ENCODE results near the gene JPH3.
A peak's percentile ranks its signal among the peaks of the same experiment; 100 is the strongest.
"Not testable (repeated sequence)": the region's sequence is repeated elsewhere in the genome, so short reads cannot be mapped to it uniquely, and the experiment has no call there.

The JPH3 gene

DNA sequence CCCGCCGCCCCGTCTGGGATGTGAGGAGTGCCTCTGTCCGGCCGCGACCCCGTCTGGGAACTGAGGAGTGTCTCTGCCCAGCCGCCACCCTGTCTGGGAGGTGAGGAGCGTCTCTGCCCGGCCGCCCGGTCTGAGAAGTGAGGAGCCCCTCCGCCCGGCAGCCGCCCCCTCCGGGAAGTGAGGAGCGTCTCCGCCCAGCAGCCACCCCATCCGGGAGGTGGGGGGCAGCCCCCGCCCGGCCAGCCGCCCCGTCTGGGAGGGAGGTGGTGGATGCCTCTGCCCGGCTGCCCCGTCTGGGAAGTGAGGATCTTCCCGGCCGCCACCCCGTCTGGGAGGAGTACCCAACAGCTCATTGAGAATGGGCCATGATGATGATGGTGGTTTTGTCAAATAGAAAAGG lies 116.5 kb downstream of the JPH3 start:
- not testable (repeated sequence) for H3K9me3 Mint-ChIP-seq, H3K4me3 Mint-ChIP-seq, H3K27ac Mint-ChIP-seq, H3K27me3 Mint-ChIP-seq, ATAC-seq
- H3K4me1 Mint-ChIP-seq = peaks cover 32% of the 10 kb centered on the region
- H3K36me3 Mint-ChIP-seq = peaks cover 74% of the 10 kb centered on the region

DNA sequence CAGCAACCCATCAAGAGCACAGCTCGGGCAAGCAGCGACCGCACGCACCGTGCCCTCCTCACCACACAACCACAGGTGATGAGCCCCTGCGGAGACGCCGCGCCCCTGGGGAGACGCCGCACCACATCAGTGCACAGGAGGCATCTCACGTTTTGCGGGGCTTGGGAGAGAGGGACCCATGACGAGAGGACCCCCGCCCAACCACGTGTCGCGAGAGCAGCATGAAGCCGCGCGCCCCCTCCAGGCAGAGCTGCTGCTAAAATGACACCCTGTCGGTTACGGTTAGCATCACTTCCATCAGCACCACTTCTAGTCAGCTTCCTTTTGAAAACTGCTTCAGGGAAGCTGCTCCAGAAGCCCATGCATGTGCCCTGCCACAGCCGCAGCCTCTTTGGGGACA lies 118.1 kb downstream of the JPH3 start:
- no peak for ATAC-seq
- peaks cover 37% of the 10 kb centered on the region for H3K4me1 Mint-ChIP-seq
- H3K27me3 Mint-ChIP-seq = no peaks in the 10 kb centered on the region
- H3K27ac Mint-ChIP-seq = no peak overlapping the region
- no peak overlapping the region for H3K4me3 Mint-ChIP-seq
- peaks cover 75% of the 10 kb centered on the region for H3K36me3 Mint-ChIP-seq
- H3K9me3 Mint-ChIP-seq = no peaks in the 10 kb centered on the region

DNA sequence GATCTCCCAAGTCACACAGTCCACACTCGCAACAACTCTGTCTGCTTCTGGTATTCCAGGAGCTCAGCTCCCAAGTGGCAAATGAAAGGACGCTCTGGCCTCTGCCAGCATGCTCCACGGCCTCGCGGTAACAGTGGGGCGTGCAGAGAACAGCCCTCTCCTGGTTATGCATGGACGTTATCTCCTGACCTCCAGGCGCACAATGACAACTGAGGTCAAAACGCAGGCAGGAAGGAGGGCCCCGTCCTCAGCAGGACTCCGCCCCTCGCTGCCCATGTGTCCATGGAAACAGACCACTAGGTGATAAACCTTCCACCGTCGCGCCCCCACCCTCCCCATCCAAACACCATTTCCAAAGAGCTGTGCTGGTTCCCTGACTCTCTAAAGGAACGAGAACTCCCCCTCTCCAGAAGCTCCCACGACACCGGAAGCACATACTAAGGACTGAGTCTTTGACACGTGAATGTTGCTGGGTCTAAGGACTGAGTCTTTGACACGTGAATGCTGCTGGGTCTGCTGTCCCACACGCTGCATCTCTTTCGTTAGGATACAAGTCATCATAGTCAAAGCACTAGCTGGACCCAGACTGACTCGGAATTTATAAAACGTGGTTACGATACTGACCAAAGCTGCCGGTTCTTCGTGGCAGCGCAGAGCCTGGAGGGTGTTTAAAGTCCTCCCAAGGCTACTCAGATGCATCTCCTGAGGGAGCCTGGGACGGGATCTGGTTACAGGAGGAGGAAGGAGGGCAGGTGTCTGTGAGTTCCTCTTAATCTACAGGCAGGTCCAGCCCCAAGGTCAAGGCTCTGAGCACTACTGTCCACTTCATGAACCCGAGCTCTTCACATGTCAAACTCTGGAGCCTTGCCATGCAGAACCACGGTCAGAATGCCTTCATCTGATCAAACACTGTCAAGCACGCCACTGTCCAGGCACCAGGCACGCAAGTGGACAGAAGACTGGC lies 119.6 kb downstream of the JPH3 start:
- peaks cover 3% of the 10 kb centered on the region for H3K9me3 Mint-ChIP-seq
- peaks cover 75% of the 10 kb centered on the region for H3K36me3 Mint-ChIP-seq
- H3K4me1 Mint-ChIP-seq = peaks cover 46% of the 10 kb centered on the region
- no peak overlapping the region for H3K4me3 Mint-ChIP-seq
- no peak for ATAC-seq
- no peak overlapping the region for H3K27ac Mint-ChIP-seq
- no peaks in the 10 kb centered on the region for H3K27me3 Mint-ChIP-seq

DNA sequence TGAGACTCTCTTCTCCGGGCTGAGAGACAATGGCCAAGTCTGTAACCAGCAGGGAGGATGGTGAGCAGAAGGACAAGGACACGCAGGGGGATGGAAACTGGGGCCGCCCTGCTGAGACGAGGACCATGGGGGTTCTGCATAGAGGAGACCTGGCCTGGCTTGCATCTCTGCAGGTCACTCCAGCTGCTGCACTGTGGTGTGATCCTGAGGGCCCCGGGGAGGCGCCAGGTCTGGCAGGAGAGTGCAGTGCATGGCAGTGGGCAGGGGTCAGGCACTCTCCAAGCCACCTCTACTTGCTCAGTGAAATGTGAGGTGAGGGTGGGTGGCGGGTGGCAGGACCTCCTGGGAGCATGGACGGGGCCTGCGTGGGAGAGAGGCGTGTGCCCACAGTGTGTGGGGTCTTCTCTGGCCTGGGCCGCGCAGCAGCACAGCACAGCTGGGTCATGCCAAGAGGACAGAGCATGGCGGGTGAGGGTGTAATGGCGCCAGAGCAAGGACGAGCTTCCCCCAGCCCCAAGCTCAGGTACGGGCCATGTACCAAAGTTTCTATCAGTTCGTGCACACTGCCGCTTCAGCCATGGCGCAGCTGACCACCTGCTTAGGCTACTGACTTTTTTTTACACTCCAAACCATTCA lies 120.4 kb downstream of the JPH3 start:
- Mint-ChIP-seq H3K36me3 (peaks cover 81% of the 10 kb centered on the region), H3K4me1 (peaks cover 49% of the 10 kb centered on the region), H3K27me3 (no peaks in the 10 kb centered on the region), H3K27ac (peak overlapping the region; percentile 86), H3K9me3 (peaks cover 3% of the 10 kb centered on the region), H3K4me3 (no peak overlapping the region)
- no peak for ATAC-seq

DNA sequence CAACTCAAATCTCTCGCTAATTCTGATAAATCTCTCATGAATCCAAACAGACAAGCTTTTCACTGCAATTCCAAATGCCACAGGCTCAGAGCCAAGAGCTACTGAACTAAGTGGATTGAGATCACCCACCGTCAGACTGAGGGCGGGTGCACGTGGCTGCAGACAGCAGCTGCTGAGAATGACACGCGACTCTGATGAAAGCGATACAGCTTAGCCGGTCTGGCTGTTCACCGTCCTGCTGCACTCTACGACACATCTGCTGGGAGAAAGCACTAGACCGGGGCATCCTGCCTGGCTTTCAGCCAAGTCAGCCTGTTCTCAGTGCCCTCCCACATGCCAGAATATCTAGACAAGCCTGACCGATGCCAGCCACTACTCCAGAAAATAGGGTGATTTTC lies 120.9 kb downstream of the JPH3 start:
- Mint-ChIP-seq H3K27me3 (no peaks in the 10 kb centered on the region), H3K36me3 (peaks cover 81% of the 10 kb centered on the region), H3K9me3 (peaks cover 3% of the 10 kb centered on the region), H3K4me1 (peaks cover 44% of the 10 kb centered on the region), H3K4me3 (no peak overlapping the region), H3K27ac (peak overlapping the region; percentile 86)
- ATAC-seq = peak; percentile 75

DNA sequence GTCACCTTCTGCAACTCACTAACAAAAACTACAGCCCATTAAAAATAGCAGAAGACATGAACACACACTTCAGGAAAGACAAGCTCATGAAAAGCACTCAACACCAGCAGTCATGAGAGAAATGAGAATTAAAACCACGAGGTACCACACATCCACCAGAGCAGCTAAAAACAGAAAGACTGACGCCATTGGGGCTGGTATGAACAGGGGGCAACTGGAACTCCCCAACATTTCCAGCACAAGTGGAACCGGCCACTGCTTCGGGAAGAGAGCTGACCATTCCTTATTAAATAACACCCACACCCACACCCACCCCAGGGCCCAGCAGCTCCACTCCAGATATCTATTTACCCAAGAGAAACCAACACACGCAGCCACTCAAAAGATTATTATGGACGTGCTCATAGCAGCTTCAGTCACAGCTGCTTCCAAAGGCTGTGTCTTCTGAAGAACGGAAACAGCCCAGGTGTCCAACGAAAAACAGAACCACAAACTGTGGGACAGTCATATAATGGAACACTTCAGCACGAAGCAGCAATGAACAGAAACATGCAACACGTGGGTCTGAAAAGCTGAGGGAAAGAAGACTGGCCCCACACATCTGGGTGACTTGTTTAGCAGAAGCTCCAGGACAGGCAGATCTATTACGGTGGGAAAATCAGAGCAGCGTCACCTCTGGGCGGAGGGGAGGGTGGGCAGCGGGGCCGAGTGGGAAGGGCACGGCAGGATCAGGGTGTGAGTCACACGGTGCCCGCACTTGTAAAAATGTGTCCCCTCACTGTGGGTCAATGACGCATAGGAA lies 122.4 kb downstream of the JPH3 start:
- peaks cover 3% of the 10 kb centered on the region for H3K9me3 Mint-ChIP-seq
- H3K36me3 Mint-ChIP-seq = peaks cover 78% of the 10 kb centered on the region
- H3K4me1 Mint-ChIP-seq = peaks cover 47% of the 10 kb centered on the region
- ATAC-seq = peak; percentile 81
- peak overlapping the region; percentile 86 for H3K27ac Mint-ChIP-seq
- peak overlapping the region; percentile 6 for H3K4me3 Mint-ChIP-seq
- H3K27me3 Mint-ChIP-seq = no peaks in the 10 kb centered on the region

DNA sequence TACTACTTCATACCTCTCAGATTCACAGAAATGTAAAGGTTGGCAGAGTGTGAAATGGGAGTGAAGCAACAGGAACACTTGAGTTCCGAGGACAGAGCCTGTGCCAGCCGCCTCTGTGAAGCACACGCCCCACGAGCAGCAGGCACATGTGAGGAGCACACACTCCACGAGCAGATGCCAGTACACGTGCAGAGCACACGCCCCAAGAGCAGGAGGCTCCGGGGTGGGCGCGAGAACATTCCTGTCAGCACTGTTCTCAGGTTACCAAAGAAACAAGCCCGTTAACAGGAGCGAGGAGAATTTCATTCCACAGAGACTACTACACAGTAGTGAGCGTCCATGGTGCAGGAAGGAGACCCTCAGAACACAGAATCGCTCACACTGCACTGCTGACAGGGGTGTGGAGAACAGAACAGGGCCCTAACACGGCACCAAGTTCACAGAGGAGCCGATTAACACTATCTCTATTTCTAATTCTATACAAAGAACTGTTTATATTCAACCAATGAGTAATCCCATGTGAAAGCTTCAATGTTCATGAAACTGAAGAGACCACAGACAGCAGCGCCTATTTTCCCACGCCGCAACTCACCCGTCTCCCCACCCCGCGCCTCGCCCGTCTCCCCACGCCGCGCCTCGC lies 123.4 kb downstream of the JPH3 start:
- H3K9me3 Mint-ChIP-seq = peaks cover 3% of the 10 kb centered on the region
- H3K27ac Mint-ChIP-seq = peak overlapping the region; percentile 86
- H3K4me1 Mint-ChIP-seq = peaks cover 47% of the 10 kb centered on the region
- no peaks in the 10 kb centered on the region for H3K27me3 Mint-ChIP-seq
- no peak for ATAC-seq
- no peak overlapping the region for H3K4me3 Mint-ChIP-seq
- peaks cover 79% of the 10 kb centered on the region for H3K36me3 Mint-ChIP-seq

DNA sequence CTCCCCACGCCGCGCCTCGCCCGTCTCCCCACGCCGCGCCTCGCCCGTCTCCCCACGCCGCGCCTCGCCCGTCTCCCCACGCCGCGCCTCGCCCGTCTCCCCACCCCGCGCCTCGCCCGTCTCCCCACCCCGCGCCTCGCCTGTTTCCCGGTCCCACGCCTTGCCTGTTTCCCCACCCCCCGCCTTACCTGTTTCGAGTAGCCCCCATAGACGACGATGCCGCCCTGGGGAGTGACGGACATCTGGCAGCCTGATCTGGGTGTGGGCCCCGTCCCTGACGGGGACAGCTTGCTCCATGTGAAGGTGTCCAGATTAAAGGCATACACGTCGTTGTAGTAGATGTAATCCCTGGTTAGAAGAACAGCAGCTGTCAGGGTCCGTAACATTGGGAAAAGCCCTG lies 124.3 kb downstream of the JPH3 start:
- H3K9me3 Mint-ChIP-seq, H3K4me3 Mint-ChIP-seq, ATAC-seq, H3K27me3 Mint-ChIP-seq: not testable (repeated sequence)
- H3K36me3 Mint-ChIP-seq = peaks cover 82% of the 10 kb centered on the region
- peak overlapping the region; percentile 77 for H3K27ac Mint-ChIP-seq
- H3K4me1 Mint-ChIP-seq = peaks cover 55% of the 10 kb centered on the region

DNA sequence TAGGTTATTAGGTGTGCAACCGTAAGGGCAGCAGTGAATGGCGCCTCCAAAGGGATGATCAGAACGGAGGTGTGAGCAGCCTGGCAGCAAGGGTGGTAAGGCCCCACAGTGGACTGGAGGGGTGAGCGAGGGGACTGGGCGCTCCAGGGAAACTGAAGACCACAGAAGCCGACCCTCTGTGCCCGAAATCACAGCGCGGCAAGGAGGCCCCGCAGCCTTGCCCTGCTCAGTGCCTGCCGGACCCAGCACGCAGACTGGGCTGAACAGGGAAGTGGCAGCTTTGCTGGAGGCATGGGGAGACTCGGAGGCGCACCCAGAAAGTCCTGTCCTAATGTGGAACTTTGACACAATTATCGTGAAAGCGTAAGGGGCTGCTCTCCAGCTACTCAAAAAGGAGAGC lies 125.0 kb downstream of the JPH3 start:
- no peak for ATAC-seq
- Mint-ChIP-seq H3K27me3 (no peaks in the 10 kb centered on the region), H3K4me1 (peaks cover 55% of the 10 kb centered on the region), H3K27ac (peak overlapping the region; percentile 77), H3K4me3 (no peak overlapping the region), H3K36me3 (peaks cover 79% of the 10 kb centered on the region), H3K9me3 (peaks cover 3% of the 10 kb centered on the region)

DNA sequence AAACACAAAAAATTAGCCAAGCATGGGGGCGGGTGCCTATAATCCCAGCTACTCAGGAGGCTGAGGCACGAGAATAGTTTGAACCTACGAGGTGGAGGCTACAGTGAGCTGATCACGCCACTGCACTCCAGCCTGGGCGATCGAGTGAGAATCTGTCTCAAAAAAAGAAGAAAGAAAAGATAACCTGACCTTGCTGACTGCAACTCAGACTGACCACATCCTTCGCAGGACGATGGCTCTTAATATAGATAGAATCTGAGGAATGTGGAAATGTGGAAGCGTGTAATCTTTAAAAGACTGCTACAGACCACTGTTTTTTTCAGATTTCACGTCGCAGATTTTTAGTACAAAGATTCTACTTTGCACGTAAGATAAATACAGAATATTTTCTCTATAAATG lies 125.7 kb downstream of the JPH3 start:
- no peak for ATAC-seq
- Mint-ChIP-seq H3K4me1 (peaks cover 53% of the 10 kb centered on the region), H3K27ac (peak overlapping the region; percentile 77), H3K27me3 (no peaks in the 10 kb centered on the region), H3K4me3 (no peak overlapping the region), H3K36me3 (peaks cover 72% of the 10 kb centered on the region), H3K9me3 (peaks cover 3% of the 10 kb centered on the region)

DNA sequence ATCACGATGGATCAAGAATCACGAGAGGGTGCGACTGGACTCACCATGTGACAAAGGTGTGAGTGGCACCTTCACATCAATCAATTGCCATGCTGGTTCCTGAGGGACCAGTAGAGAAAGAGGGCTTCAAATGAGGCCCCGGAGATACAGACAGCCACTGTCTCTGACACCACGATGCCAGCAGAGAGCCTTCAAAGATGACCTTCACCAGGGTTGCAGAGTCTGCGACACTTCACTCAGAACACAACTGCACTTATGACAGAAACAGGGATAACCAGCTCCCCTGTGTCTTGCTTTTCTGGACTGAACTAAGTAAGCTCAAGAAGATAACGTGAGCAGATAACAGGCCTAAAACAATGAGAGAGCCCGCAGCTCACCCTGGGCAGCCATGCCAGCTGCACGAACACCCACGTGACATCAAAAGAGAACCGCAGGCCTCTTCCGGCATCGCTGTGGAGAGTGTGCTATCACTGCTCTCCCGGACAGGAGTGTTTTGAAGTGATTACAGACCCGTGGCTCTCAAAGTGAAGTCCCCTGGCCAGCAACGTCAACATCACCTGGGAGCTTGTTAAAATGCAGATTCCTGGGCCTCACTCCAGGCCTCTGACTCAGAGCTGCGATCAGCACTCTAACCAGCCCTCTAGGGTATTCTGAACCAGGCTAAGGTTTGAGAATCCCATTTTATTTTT lies 127.1 kb downstream of the JPH3 start:
- H3K9me3 Mint-ChIP-seq = peaks cover 3% of the 10 kb centered on the region
- no peaks in the 10 kb centered on the region for H3K27me3 Mint-ChIP-seq
- H3K36me3 Mint-ChIP-seq = peaks cover 69% of the 10 kb centered on the region
- H3K4me3 Mint-ChIP-seq = no peak overlapping the region
- peak; percentile 78 for ATAC-seq
- H3K4me1 Mint-ChIP-seq = peaks cover 41% of the 10 kb centered on the region
- peak overlapping the region; percentile 61 for H3K27ac Mint-ChIP-seq

DNA sequence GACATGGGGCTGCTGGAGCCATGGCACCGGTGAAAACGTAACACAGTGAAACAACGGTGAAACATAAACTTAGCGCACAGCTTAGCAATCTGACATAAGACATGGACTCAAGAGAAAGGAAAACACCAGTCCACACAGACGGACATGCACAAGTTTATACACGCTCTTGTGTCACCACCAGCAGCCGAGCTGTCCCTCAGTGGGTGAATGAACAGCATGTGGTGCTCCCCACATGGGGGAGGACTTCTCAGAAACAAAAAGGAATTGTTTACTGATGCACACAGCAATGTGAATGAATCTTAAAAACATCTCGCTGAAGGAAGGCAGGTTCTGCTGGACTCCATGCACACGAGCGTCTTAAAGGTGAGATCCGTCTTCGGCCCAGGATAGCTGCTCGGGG lies 129.3 kb downstream of the JPH3 start:
- ATAC-seq = no peak
- H3K27me3 Mint-ChIP-seq = no peaks in the 10 kb centered on the region
- peaks cover 2% of the 10 kb centered on the region for H3K9me3 Mint-ChIP-seq
- H3K36me3 Mint-ChIP-seq = peaks cover 62% of the 10 kb centered on the region
- no peak overlapping the region for H3K4me3 Mint-ChIP-seq
- H3K4me1 Mint-ChIP-seq = peaks cover 29% of the 10 kb centered on the region
- no peak overlapping the region for H3K27ac Mint-ChIP-seq

DNA sequence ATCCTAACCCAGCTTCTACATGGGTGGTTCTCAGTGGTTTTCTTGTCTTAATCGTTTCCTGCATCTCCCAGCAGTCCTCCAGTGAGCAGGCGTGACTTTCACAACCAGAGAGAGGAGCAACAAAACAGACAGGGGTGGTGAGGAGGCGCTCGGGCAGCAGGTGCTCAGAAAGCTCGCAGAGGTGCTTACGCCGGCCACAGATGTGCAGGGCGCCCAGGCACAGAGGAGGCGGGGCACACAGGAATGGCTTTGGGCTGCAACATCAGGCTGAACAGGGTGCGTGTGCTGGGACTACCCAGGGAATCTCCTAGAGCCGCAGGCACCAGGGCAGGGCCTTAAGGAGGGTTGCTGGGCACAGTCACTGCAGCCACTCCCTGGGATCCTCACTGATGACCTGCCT lies 130.9 kb downstream of the JPH3 start:
- Mint-ChIP-seq H3K27me3 (no peaks in the 10 kb centered on the region), H3K4me1 (peaks cover 19% of the 10 kb centered on the region), H3K9me3 (no peaks in the 10 kb centered on the region), H3K4me3 (no peak overlapping the region), H3K27ac (no peak overlapping the region), H3K36me3 (peaks cover 46% of the 10 kb centered on the region)
- ATAC-seq = no peak

DNA sequence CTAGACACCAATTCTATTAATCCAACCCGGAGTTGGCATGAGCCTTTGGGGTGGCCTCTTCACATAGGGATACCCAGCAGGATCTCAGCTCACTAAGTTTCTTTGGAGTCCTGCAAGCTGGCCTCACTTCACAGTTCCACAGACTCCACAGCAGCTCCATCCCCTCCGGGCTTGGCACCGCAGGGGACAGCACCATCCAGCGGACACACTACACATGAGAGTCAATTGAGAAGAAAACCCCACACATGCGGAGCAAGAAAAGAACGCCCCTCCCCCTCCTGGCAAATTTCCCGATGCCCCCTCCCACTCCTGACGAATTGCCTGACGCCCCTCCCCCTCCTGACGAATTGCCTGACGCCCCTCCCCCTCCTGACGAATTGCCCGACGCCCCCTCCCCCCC lies 132.3 kb downstream of the JPH3 start:
- H3K27ac Mint-ChIP-seq = no peak overlapping the region
- no peaks in the 10 kb centered on the region for H3K9me3 Mint-ChIP-seq
- peaks cover 39% of the 10 kb centered on the region for H3K36me3 Mint-ChIP-seq

More for the DNA sequence above, 132.3 kb downstream of the JPH3 start:
- Mint-ChIP-seq H3K4me3 (no peak overlapping the region), H3K27me3 (no peaks in the 10 kb centered on the region), H3K4me1 (peaks cover 13% of the 10 kb centered on the region)
- no peak for ATAC-seq

All from stimulated activated memory B cell treated with anti-CD40 and anti-IgM and Interleukin-4, amounts not matched to agents 10 μg/mL and 1 μg/mL and 100 μg/mL, for 72 hours (primary cell).